WTC11 (cell line): ENCODE measurements around the gene FASTK. TPM values are rescaled to one million over a fixed set of nuclear protein-coding genes. Genes with fewer than 3 reads are reported as not detected.

ENCODE experiments used
- ATAC-seq: fragments of 200-7000 bp; cut with Tn5 transposase; 2 replicates; pipeline ENCODE4 v1.10.0; 2021; ENCODE audit warnings: mild to moderate bottlenecking, moderate library complexity
- CTCF ChIA-PET: fragments of 300-600 bp; sonication (Branson Sonifier 250); formaldehyde crosslinking; loops from one replicate; lab custom pipeline; 2021; ENCODE audit warnings: antibody characterized with exemption; lab: Charles Lee
- POLR2A ChIA-PET: fragments of 350-600 bp; sonication (Branson Sonifier 250); formaldehyde crosslinking; loops from one replicate; lab custom pipeline; 2021; ENCODE audit warnings: antibody characterized with exemption; lab: Charles Lee
- DNase-seq: peaks from one replicate; pipeline ENCODE4 v3.0.0; 2021; ENCODE audit warnings: low spot score
- H3K27ac Mint-ChIP-seq: 2 replicates; pipeline ENCODE4 v1.8.0; 2021; ENCODE audit warnings: mixed read lengths
- H3K27me3 Mint-ChIP-seq: 2 replicates; pipeline ENCODE4 v1.8.0; 2021; ENCODE audit warnings: low read depth, mild to moderate bottlenecking, moderate library complexity, mixed read lengths
- H3K36me3 Mint-ChIP-seq: 2 replicates; pipeline ENCODE4 v1.8.0; 2021; ENCODE audit warnings: mixed read lengths
- H3K4me1 Mint-ChIP-seq: 2 replicates; pipeline ENCODE4 v1.8.0; 2022; ENCODE audit warnings: mixed read lengths
- H3K4me3 Mint-ChIP-seq: 2 replicates; pipeline ENCODE4 v1.8.0; 2021; ENCODE audit warnings: mild to moderate bottlenecking, moderate library complexity, mixed read lengths
- H3K9me3 Mint-ChIP-seq: 2 replicates; pipeline ENCODE4 v1.8.0; 2021; ENCODE audit warnings: mixed read lengths
- ARID4B ChIP-seq: sonication (generic); formaldehyde crosslinking; IDR thresholded peaks from 2 replicates; pipeline ENCODE4 v1.8.0; 2023; ENCODE audit warnings: missing genetic modification reagents, mild to moderate bottlenecking, borderline replicate concordance
- CREM ChIP-seq: sonication (generic); formaldehyde crosslinking; IDR thresholded peaks from 2 replicates; pipeline ENCODE4 v1.8.1; 2022; ENCODE audit warnings: mild to moderate bottlenecking, missing genetic modification reagents, moderate library complexity
- ELF4 ChIP-seq: sonication (generic); formaldehyde crosslinking; IDR thresholded peaks from 2 replicates; pipeline ENCODE4 v1.8.1; 2022; ENCODE audit warnings: low read depth, mild to moderate bottlenecking, moderate library complexity, missing genetic modification reagents
- EMX1 ChIP-seq: fragments of 250-450 bp; sonication (Bioruptor Pico); IDR thresholded peaks from 2 replicates; pipeline ENCODE4 v1.8.0; 2021; ENCODE audit warnings: mild to moderate bottlenecking
- ETV6 ChIP-seq: sonication (generic); formaldehyde crosslinking; IDR thresholded peaks from 2 replicates; pipeline ENCODE4 v1.8.1; 2022; ENCODE audit warnings: mild to moderate bottlenecking, missing genetic modification reagents
- FOXJ3 ChIP-seq: sonication (generic); formaldehyde crosslinking; IDR thresholded peaks from 2 replicates; pipeline ENCODE4 v1.9.0; 2021; ENCODE audit warnings: missing genetic modification reagents, mild to moderate bottlenecking, borderline replicate concordance
- GABPB1 ChIP-seq: sonication (generic); formaldehyde crosslinking; IDR thresholded peaks from 2 replicates; pipeline ENCODE4 v1.8.1; 2023; ENCODE audit warnings: mild to moderate bottlenecking, missing genetic modification reagents
- GRHL2 ChIP-seq: fragments of 250-450 bp; sonication (Bioruptor Pico); IDR thresholded peaks from 2 replicates; pipeline ENCODE4 v1.8.0; 2022; ENCODE audit warnings: mild to moderate bottlenecking, moderate library complexity; ENCODE audit not compliant: insufficient replicate concordance, severe bottlenecking
- HMGA2 ChIP-seq: fragments of 250-450 bp; sonication (Bioruptor Pico); IDR thresholded peaks from 2 replicates; pipeline ENCODE4 v1.4.0; 2021; ENCODE audit warnings: mild to moderate bottlenecking, moderate library complexity
- HMGXB4 ChIP-seq: sonication (generic); formaldehyde crosslinking; IDR thresholded peaks from 2 replicates; pipeline ENCODE4 v1.8.1; 2023; ENCODE audit warnings: mild to moderate bottlenecking, moderate library complexity, missing genetic modification reagents
- IRF1 ChIP-seq: sonication (generic); formaldehyde crosslinking; IDR thresholded peaks from 2 replicates; pipeline ENCODE4 v1.8.0; 2023; ENCODE audit warnings: missing genetic modification reagents
- KAT7 ChIP-seq: sonication (generic); formaldehyde crosslinking; IDR thresholded peaks from 2 replicates; pipeline ENCODE4 v1.8.1; 2023; ENCODE audit warnings: missing genetic modification reagents, mild to moderate bottlenecking, borderline replicate concordance
- RELA ChIP-seq: sonication (generic); formaldehyde crosslinking; IDR thresholded peaks from 2 replicates; pipeline ENCODE4 v1.8.1; 2022; ENCODE audit warnings: missing genetic modification reagents, mild to moderate bottlenecking, borderline replicate concordance
- TEAD1 ChIP-seq: sonication (generic); formaldehyde crosslinking; IDR thresholded peaks from 2 replicates; pipeline ENCODE4 v1.8.0; 2022; ENCODE audit warnings: mild to moderate bottlenecking, missing genetic modification reagents
- USF2 ChIP-seq: sonication (generic); formaldehyde crosslinking; IDR thresholded peaks from 2 replicates; pipeline ENCODE4 v1.8.1; 2023; ENCODE audit warnings: mild to moderate bottlenecking, missing genetic modification reagents, moderate library complexity
- ZBTB21 ChIP-seq: sonication (generic); formaldehyde crosslinking; IDR thresholded peaks from 2 replicates; pipeline ENCODE4 v1.8.1; 2023; ENCODE audit warnings: mild to moderate bottlenecking, missing genetic modification reagents, borderline replicate concordance
- ZBTB43 ChIP-seq: sonication (generic); formaldehyde crosslinking; IDR thresholded peaks from 2 replicates; pipeline ENCODE4 v1.8.1; 2023; ENCODE audit warnings: mild to moderate bottlenecking, missing genetic modification reagents
- total RNA-seq: library from RNA; stranded (reverse); gene quantifications from 3 replicates; pipeline ENCODE4 v1.2.3, GENCODE V29; 2021

The FASTK gene
- total RNA-seq, 1 experiment from 2014 or later = 70.2 TPM

- H3K27me3 Mint-ChIP-seq = peaks cover 3% of the 10 kb centered on the region; the same call in 1 of the 2 replicates
- H3K4me3 Mint-ChIP-seq = peak overlapping the region; percentile 80
- peaks cover 8% of the 10 kb centered on the region for H3K36me3 Mint-ChIP-seq
- ChIA-PET CTCF (interaction anchor here (0.7 to 4.8 kb wide), 14 partner anchors 11 to 117 kb away, joined by 3 to 64 read pairs (median 5); partner anchors contain the start of gene ABCB8), POLR2A (interaction anchor here (1.0 to 1.6 kb wide), 3 partner anchors 18 to 29 kb away, joined by 3 to 13 read pairs (median 3); no protein-coding TSS in a partner anchor)
- TF ChIP-seq FOXJ3 (no peak), ELF4 (CRISPR knock-in tag) (no peak), ETV6 (CRISPR knock-in tag) (no peak; the same call in 1 of the 2 replicates), USF2 (CRISPR knock-in tag) (no peak), HMGXB4 (no peak), KAT7 (CRISPR knock-in tag) (no peak), IRF1 (CRISPR knock-in tag) (no peak; the same call in 1 of the 2 replicates), CREM (CRISPR knock-in tag) (no peak), ARID4B (CRISPR knock-in tag) (no peak), GABPB1 (CRISPR knock-in tag) (peak; percentile 2; the same call in 1 of the 2 replicates), ZBTB43 (CRISPR knock-in tag) (0 out of 2 replicates have a peak, but pooled peaks have one; percentile 15), GRHL2 (no peak), TEAD1 (peak; percentile 10; the same call in 1 of the 2 replicates), HMGA2 (CRISPR knock-in tag) (no peak), ZBTB21 (CRISPR knock-in tag) (no peak), EMX1 (CRISPR knock-in tag) (no peak), RELA (CRISPR knock-in tag) (0 out of 2 replicates have a peak, but pooled peaks have one; percentile 15)
- ATAC-seq (no peak), DNase-seq (no peak)
- H3K27ac Mint-ChIP-seq = peak overlapping the region; percentile 85; the same call in 1 of the 2 replicates
- H3K9me3 Mint-ChIP-seq = no peaks in the 10 kb centered on the region
- peaks cover 41% of the 10 kb centered on the region for H3K4me1 Mint-ChIP-seq
These were observed 515 bp downstream of the FASTK start for GRCh38 chr7:151080067-151080521.
